ENCODE results near the gene DNER.

Gene DNER

GRCh38 chr2:229335330-229335729, 379.0 kb downstream of the DNER start:
- DNase-seq (ENCODE audit: low spot score) = no peak

- DNase-seq (ENCODE audit: low spot score) = no peak
Observed at GRCh38 chr2:229330952-229331351, 383.4 kb downstream of the DNER start.

GRCh38 chr2:229319558-229319957, 394.8 kb downstream of the DNER start:
- DNase-seq (ENCODE audit: low spot score) = no peak

- DNase-seq (ENCODE audit: low spot score) = no peak
Observed at GRCh38 chr2:229314117-229314516, 400.2 kb downstream of the DNER start.

GRCh38 chr2:229313591-229313990, 400.8 kb downstream of the DNER start:
- DNase-seq (ENCODE audit: low spot score) = peak; percentile 49
